HepG2 (cell line): ENCODE measurements around the gene SLC25A25. TPM values are rescaled to one million over a fixed set of nuclear protein-coding genes. Genes with fewer than 3 reads are reported as not detected.
A peak's percentile ranks its signal among the peaks of the same experiment; 100 is the strongest.

Experiments used
- AGO1 ChIP-seq: fragments of 200-400 bp; formaldehyde crosslinking; IDR thresholded peaks from 2 replicates; pipeline ENCODE4 v1.6.1; 2017; ENCODE audit warnings: mild to moderate bottlenecking, low read depth, low read length, moderate library complexity; ENCODE audit not compliant: poor library complexity, severe bottlenecking
- CBX5 ChIP-seq: sonication (generic); formaldehyde crosslinking; IDR thresholded peaks from 2 replicates; pipeline ENCODE4 v1.4.0; 2020; ENCODE audit warnings: missing genetic modification reagents, borderline replicate concordance
- DNMT3B ChIP-seq: conservative IDR thresholded peaks from 2 replicates; pipeline ENCODE4 v1.6.1; 2016; ENCODE audit warnings: missing biosample characterization, control low read depth
- EEA1 ChIP-seq: sonication (generic); formaldehyde crosslinking; IDR thresholded peaks from 2 replicates; pipeline ENCODE4 v1.5.1; 2020; ENCODE audit warnings: mild to moderate bottlenecking, missing genetic modification reagents, borderline replicate concordance
- FOSL1 ChIP-seq: sonication (generic); formaldehyde crosslinking; IDR thresholded peaks from 2 replicates; pipeline ENCODE4 v1.9.0; 2021; ENCODE audit warnings: missing genetic modification reagents, borderline replicate concordance
- HDAC1 ChIP-seq: sonication (generic); formaldehyde crosslinking; IDR thresholded peaks from 2 replicates; pipeline ENCODE4 v1.5.1; 2020; ENCODE audit warnings: mild to moderate bottlenecking, missing genetic modification reagents
- HDAC6 ChIP-seq: fragments of 200-600 bp; sonication (generic); IDR thresholded peaks from 2 replicates; pipeline ENCODE4 v1.7.0; 2017; ENCODE audit warnings: mild to moderate bottlenecking, antibody characterized with exemption, low read length, low read depth
- HIVEP1 ChIP-seq: sonication (generic); formaldehyde crosslinking; IDR thresholded peaks from 2 replicates; pipeline ENCODE4 v1.4.0; 2020; ENCODE audit warnings: mild to moderate bottlenecking, missing genetic modification reagents
- KAT7 ChIP-seq: IDR thresholded peaks from 2 replicates; pipeline ENCODE4 v1.6.1; 2018; ENCODE audit warnings: borderline replicate concordance, missing compliant biosample characterization
- NFE2L2 ChIP-seq: fragments of 150-350 bp; IDR thresholded peaks from 2 replicates; pipeline ENCODE4 v1.6.1; 2014; ENCODE audit warnings: low read length
- NR1H2 ChIP-seq: sonication (generic); formaldehyde crosslinking; IDR thresholded peaks from 2 replicates; pipeline ENCODE4 v1.8.1; 2022; ENCODE audit warnings: low read depth, missing genetic modification reagents, borderline replicate concordance
- RFXANK ChIP-seq: IDR thresholded peaks from 2 replicates; pipeline ENCODE4 v1.6.1; 2016
- RFXAP ChIP-seq: sonication (generic); formaldehyde crosslinking; IDR thresholded peaks from 2 replicates; pipeline ENCODE4 v1.4.0; 2020; ENCODE audit warnings: missing genetic modification reagents, borderline replicate concordance
- SKI ChIP-seq: fragments of 450-650 bp; IDR thresholded peaks from one replicate; pipeline ENCODE4 v1.6.1; 2018; ENCODE audit warnings: mild to moderate bottlenecking; ENCODE audit not compliant: partially characterized antibody
- SMAD3 ChIP-seq: sonication (generic); formaldehyde crosslinking; IDR thresholded peaks from 2 replicates; pipeline ENCODE4 v1.4.0; 2020; ENCODE audit warnings: missing genetic modification reagents
- ZNF3 ChIP-seq: IDR thresholded peaks from 2 replicates; pipeline ENCODE4 v1.7.0; 2017; ENCODE audit warnings: inconsistent platforms
- ZNF33A ChIP-seq: sonication (generic); formaldehyde crosslinking; IDR thresholded peaks from 2 replicates; pipeline ENCODE4 v1.5.1; 2020; ENCODE audit warnings: missing genetic modification reagents, mild to moderate bottlenecking, moderate library complexity, borderline replicate concordance
- polyA plus RNA-seq, 8 experiments: library from polyadenylated mRNA; depleted of rRNA in 3 of 8; stranded (reverse) in 7 of 8; unstranded in 1 of 8; fragments of >200 nt; fragmentation: Illumina TruSeq in 4 of 8; extraction: Trizol in 4 of 8; gene quantifications; 2 replicates each; pipeline versions ENCODE4 v1.2.1 to v1.2.3, GENCODE V29; 2011 to 2016; ENCODE audit warnings: low read depth in 4 of 8, missing spikeins in 1 of 8, mixed read lengths in 1 of 8; ENCODE audit not compliant: insufficient read depth in 1 of 8
- total RNA-seq, 5 experiments: library from RNA; depleted of rRNA; stranded (reverse); fragments of >200 nt; fragmentation: Illumina TruSeq; extraction: Trizol; gene quantifications; 2 replicates each; pipeline ENCODE4 v1.2.3, GENCODE V29; 2016; ENCODE audit warnings: low read depth in 1 of 5
- TF ChIP-seq, protein P1 (sequence below): sonication (generic); formaldehyde crosslinking; IDR thresholded peaks from 2 replicates; pipeline ENCODE4 v1.4.0; 2020; ENCODE audit warnings: missing genetic modification reagents
- TF ChIP-seq, protein P2 (sequence below): sonication (generic); formaldehyde crosslinking; IDR thresholded peaks from 2 replicates; pipeline ENCODE4 v1.8.0; 2022; ENCODE audit warnings: mild to moderate bottlenecking, missing genetic modification reagents, moderate library complexity
- TF ChIP-seq, protein P3 (sequence below), 2 experiments: fragments of 450-650 bp in 1 of 2; sonication (generic) in 1 of 2; formaldehyde crosslinking; IDR thresholded peaks; 2 replicates each; pipeline versions ENCODE4 v1.5.0 to v1.8.0; 2020 to 2022; ENCODE audit warnings: mild to moderate bottlenecking in 1 of 2, missing genetic modification reagents in 1 of 2
- TF ChIP-seq, protein P4 (sequence below): IDR thresholded peaks from 2 replicates; pipeline ENCODE4 v1.6.1; 2016

SLC25A25 gene
- total and polyA plus RNA-seq, 2 of the 13 experiments (the other 11 are each of a cell fraction or from before 2014, with no cell fraction given): 10.5 to 24.8 TPM

DNA sequence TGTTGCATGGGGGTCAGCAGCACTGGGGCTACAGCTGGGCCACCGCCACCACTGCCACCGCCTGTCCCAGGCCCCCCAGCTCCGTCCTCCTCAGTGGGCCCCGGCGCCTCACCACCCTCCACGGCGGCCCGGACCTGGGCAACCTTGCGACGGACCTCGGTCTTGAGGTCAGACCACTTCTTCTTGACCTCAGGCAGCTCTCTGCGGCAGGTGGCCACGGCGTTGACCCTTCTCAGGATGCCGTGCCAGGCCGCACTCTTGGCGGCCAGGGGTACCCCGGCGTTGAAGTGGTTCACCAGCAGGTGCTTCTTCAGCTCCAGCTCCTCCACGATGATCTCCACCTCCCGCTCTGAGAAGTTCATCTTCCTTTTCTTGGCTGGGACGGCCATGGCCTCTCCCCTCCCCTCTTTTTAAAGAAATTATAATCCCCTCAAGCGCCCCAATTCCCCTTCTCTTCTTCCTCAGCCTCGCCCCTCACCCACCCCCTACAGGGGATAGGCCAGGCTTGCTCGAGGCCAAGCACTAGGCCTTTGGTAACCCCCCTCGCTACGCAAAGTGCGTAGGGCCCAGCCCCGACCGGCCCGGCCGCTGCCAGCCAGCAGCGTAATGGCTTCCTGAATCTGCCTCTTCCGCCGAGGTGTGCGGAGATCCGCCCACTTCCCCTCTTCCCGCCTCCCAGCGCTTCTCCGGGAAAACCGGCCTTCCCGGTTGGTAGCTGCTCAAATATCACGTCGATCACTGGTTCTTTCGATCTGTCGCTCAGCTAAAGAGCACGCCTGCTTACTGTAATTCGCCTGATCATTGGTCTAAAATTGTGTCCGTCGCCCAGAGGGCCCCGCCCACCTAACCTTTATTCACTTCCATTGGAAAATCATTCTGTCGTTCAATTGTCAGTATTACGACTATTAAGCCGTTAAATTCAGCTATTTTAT lies 1.1 kb upstream of the SLC25A25 start, which contains the start of gene NAIF1 (continued):
- TF ChIP-seq, protein P1, sequence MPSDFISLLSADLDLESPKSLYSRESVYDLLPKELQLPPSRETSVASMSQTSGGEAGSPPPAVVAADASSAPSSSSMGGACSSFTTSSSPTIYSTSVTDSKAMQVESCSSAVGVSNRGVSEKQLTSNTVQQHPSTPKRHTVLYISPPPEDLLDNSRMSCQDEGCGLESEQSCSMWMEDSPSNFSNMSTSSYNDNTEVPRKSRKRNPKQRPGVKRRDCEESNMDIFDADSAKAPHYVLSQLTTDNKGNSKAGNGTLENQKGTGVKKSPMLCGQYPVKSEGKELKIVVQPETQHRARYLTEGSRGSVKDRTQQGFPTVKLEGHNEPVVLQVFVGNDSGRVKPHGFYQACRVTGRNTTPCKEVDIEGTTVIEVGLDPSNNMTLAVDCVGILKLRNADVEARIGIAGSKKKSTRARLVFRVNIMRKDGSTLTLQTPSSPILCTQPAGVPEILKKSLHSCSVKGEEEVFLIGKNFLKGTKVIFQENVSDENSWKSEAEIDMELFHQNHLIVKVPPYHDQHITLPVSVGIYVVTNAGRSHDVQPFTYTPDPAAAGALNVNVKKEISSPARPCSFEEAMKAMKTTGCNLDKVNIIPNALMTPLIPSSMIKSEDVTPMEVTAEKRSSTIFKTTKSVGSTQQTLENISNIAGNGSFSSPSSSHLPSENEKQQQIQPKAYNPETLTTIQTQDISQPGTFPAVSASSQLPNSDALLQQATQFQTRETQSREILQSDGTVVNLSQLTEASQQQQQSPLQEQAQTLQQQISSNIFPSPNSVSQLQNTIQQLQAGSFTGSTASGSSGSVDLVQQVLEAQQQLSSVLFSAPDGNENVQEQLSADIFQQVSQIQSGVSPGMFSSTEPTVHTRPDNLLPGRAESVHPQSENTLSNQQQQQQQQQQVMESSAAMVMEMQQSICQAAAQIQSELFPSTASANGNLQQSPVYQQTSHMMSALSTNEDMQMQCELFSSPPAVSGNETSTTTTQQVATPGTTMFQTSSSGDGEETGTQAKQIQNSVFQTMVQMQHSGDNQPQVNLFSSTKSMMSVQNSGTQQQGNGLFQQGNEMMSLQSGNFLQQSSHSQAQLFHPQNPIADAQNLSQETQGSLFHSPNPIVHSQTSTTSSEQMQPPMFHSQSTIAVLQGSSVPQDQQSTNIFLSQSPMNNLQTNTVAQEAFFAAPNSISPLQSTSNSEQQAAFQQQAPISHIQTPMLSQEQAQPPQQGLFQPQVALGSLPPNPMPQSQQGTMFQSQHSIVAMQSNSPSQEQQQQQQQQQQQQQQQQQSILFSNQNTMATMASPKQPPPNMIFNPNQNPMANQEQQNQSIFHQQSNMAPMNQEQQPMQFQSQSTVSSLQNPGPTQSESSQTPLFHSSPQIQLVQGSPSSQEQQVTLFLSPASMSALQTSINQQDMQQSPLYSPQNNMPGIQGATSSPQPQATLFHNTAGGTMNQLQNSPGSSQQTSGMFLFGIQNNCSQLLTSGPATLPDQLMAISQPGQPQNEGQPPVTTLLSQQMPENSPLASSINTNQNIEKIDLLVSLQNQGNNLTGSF (CRISPR knock-in tag): no peak
- TF ChIP-seq, protein P2, sequence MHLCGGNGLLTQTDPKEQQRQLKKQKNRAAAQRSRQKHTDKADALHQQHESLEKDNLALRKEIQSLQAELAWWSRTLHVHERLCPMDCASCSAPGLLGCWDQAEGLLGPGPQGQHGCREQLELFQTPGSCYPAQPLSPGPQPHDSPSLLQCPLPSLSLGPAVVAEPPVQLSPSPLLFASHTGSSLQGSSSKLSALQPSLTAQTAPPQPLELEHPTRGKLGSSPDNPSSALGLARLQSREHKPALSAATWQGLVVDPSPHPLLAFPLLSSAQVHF (CRISPR knock-in tag): no peak
- TF ChIP-seq KAT7 (CRISPR knock-in tag) (no peak), RFXAP (CRISPR knock-in tag) (0 out of 2 replicates have a peak, but pooled peaks have one; percentile 43), HDAC6 (no peak), ZNF3 (CRISPR knock-in tag) (no peak), HIVEP1 (CRISPR knock-in tag) (peak; percentile 41; the same call in 1 of the 2 replicates), NR1H2 (CRISPR knock-in tag) (no peak), ZNF33A (CRISPR knock-in tag) (no peak), FOSL1 (CRISPR knock-in tag) (no peak), HDAC1 (peak; percentile 36; the same call in 1 of the 2 replicates), NFE2L2 (no peak), CBX5 (CRISPR knock-in tag) (no peak; the same call in 1 of the 2 replicates), RFXANK (CRISPR knock-in tag) (no peak), AGO1 (peak; percentile 100), DNMT3B (CRISPR knock-in tag) (no peak), SKI (no peak), SMAD3 (CRISPR knock-in tag) (0 out of 2 replicates have a peak, but pooled peaks have one; percentile 14), EEA1 (CRISPR knock-in tag) (no peak)
- TF ChIP-seq, protein P3, sequence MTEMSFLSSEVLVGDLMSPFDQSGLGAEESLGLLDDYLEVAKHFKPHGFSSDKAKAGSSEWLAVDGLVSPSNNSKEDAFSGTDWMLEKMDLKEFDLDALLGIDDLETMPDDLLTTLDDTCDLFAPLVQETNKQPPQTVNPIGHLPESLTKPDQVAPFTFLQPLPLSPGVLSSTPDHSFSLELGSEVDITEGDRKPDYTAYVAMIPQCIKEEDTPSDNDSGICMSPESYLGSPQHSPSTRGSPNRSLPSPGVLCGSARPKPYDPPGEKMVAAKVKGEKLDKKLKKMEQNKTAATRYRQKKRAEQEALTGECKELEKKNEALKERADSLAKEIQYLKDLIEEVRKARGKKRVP (CRISPR knock-in tag; IDR thresholded peaks at IDR 0.05): no peak
- TF ChIP-seq, protein P4, sequence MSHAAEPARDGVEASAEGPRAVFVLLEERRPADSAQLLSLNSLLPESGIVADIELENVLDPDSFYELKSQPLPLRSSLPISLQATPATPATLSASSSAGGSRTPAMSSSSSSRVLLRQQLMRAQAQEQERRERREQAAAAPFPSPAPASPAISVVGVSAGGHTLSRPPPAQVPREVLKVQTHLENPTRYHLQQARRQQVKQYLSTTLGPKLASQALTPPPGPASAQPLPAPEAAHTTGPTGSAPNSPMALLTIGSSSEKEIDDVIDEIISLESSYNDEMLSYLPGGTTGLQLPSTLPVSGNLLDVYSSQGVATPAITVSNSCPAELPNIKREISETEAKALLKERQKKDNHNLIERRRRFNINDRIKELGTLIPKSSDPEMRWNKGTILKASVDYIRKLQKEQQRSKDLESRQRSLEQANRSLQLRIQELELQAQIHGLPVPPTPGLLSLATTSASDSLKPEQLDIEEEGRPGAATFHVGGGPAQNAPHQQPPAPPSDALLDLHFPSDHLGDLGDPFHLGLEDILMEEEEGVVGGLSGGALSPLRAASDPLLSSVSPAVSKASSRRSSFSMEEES (CRISPR knock-in tag): 0 out of 2 replicates have a peak, but pooled peaks have one; percentile 1
